Measurements from ENCODE around the gene CTPS2.
"Not testable (repeated sequence)": the region's sequence is repeated elsewhere in the genome, so short reads cannot be mapped to it uniquely, and the experiment has no call there.

Gene CTPS2

DNA sequence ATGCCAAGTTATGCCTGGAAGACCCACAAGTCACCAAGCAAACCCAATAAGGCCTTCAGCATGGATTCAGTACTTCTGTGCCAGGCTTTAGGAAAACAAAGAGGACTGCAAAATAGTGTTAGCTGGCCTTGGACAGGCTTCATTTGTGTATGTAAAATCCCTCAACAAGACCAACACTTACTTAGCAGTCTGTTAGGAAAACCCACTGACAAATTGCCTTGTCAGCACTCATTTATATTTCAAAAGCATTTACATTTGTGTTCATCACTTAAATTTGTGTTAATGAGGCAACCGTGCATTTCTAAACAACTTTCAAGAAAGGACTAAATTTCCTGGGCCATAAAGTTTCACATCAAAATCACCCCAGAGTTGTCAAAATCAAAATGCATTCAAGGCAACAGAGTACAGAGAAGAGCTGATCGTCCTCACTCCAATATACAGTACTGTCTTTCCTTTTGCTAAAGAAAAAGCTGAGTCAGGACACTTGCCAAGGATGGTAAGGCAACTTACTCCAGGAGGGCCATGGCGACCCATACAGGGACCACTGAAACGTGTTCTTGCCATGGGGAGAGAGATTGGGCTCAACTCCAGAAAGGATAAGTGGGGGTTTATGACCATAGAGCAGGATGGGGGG is 61.0 kb downstream of the CTPS2 start:
- no peak for DNase-seq

DNA sequence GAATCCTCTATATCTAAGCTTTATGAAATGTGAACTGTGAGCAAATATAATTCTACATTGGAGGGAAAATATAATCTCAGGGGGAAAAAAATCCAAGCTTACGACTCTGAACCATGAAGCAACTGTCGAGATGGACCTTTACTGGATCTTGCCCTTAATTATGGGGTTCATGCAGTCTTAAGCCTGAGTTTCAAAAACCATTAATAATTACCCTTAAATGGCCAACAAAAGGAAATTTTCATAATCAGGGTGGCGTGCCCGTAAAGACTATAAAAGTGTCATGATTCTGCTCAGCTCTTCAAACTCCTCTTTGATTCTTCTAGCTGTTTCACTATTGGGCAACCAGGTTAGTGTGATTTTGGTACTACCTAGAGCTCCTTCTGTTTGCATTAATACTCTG is 62.6 kb downstream of the CTPS2 start, which contains the start of gene S100G:
Gene S100G (plus strand): TSS at position 301 of the 400 bp plus-strand sequence. CDS start 849 bp downstream, outside the sequence.
- DNase-seq = no peak

DNA sequence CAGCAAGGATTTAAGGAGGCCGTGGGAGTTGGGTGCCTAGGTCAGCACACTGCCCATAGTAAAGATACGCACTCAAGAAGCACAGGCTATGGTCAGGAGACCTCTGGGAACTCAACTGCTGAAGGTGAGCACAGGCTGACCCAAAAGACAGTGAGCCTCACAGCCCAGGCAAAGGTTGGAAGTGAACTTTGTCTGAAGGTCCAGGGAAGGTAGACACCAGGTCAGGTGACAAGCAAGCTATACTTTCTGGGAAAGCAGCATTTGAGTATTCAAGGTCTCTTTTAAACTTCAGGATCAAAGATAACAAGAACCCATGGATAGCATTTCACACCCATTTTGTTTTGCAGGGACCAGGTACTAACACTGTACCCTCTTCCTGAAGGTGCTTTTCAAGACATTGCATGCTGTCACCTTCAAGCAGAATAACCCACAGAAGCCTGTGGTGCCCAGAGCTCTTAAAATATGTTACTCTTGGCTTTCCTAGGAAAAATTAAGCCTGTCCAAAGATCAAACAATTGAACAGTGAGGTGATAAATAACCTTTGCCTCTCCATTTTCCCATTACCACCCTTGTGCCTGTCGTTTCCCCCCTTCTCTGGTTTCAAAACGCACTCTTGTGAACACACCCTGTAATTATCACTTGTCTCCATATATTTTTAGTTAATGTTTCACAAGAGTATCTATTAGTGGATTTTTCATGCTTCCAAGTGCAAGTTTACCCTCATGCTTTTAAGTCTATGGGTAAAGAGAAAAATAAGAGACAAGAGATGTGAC is 65.9 kb downstream of the CTPS2 start:
- DNase-seq = no peak

DNA sequence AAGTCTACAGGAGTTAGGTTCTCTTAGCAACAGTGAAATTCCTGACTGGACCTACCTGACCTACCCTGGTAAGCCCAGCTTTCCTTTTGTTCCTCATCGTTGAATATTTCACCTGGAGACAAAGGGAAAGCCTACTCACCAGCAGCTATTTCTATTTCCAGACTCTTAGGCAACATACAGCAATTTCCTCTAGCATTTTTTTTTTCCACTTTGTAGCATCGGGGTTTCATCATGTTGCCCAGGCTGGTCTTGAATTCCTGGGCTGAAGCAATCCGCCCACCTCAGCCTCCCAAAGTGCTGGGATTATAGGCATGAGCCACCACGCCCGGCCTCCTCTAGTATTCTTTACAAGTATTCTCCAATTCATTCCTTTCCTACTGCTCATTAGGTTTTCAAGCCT is 69.3 kb downstream of the CTPS2 start:
- DNase-seq = no peak

DNA sequence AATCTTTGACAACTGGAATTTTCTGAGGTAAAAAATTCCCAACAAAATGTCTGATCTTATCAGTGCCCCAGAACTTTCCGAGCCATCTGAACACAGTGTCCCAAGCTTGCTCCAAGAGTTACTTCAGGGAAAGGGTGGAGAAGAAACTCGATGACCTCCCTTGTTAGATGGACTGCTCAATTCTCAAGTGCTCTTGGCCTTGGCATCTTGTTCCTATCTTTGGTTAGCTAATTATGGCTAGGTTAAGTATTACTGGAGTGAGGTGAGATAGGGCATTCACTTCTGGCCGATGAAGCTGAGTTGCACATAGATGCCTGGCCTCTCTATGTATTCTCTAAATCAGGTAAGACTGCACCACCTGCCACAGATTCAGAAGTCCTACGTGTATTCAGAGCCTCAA is 71.6 kb downstream of the CTPS2 start:
- DNase-seq = no peak

DNA sequence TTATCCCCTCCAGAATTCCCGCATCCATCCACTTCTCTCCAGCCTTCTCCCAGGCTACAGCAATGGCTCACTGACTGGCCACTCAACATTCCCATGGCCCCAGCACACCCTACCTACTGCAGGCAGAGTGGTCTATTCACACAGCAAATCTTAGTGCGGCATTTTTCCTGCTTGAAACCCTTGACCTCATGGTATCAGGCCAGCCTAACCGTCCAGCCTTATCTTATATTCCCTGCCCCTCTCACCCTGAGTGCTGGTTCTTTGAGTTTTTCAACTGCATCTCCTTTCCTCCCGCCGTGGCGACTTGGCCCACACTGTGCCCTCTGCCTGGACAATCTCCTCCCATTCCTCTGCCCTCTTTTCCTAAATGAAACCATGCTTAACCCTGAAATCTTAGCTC is 72.5 kb downstream of the CTPS2 start:
- no peak for DNase-seq

DNA sequence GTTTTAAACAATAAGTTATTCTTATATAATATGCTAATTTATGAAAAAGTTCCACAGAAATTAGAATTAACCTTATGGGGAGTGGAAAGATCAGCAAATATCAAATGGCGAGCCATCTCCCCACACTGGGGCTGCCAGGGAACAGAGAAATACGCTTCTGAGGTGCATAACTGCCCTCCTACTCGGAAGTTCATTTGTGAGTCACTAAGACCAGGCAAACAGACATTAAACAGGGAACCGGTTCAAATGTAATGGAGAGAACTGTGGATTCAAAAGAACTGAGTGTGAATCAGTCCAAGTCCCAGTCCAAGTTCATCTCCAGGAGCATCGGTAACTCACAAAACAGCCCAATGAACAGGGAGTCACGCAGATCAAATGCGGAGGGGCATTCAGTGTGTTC is 73.9 kb downstream of the CTPS2 start:
- DNase-seq = no peak

DNA sequence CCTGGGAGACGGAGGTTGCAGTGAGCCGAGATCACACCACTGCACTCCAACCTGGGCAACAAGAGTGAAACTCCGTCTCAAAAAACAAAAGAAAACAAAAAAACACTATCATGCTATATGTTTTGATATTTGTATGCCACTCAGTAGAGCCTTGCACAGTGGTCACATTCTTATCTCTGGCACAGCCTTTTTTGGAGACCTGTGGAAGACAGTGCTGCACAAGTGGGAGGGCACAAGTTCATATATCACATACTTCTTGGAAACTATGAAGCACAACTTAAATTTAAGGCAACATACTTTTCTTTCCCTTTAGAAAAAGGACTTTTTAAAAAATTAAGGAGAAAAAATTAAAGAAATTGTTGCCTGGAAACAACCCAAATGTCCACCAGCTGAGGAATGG is 76.9 kb downstream of the CTPS2 start:
- no peak for DNase-seq

DNA sequence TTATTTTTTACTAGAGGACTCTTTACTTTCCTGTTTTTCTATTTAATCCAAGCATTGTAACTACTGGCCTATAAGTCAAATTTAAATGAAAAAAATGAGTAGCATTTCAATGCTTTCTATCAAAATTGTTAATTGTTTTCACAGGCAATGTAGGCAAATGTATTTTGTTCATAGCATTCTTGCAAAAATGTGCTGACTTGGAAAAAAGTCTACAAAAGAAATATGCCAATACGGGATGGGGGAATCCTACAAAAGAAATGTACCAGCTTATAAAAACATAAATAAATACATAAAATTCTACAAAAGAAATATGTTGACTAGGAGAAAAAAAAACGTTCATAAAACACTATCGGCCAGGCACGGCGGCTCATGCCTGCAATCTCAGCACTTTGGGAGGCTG is 77.4 kb downstream of the CTPS2 start:
- no peak for DNase-seq

DNA sequence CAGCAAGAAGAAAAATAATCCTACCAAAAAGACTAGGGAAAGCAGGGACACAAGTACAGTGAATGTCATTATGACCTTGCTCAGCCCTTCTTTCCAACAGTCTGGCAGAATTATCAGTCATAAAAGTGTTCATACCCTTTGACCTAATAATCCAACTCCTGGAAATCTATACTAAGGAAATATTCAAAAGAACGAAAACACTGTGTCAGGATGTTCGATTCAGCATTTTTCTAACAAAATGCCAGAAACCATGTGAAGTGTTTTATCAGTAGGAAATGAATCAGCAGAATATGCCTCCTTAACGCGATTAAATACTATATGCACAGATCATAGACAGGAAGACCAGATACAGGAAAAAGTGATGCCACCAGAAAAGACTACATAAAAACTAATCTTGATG is 78.7 kb downstream of the CTPS2 start:
- DNase-seq = no peak

DNA sequence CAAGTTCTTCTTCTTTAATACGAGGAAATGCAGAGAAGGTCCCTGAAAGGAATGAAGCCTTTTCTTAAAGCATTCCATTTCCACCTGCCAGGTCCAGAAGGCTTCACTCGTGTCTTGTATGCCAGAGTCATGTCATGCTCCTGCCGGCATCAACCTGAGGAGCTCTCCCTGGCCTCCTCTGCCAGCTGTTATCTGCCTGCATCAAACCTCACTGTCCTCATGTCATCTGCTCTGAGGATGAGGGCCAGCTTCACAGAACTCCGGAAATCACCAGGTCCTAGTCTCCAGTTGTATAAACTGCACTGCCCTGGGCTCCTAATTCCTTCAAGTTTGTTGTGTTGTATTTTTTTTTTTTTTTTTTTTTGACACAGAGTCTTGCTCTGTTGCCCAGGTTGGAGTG is 82.6 kb downstream of the CTPS2 start:
- no peak for DNase-seq

DNA sequence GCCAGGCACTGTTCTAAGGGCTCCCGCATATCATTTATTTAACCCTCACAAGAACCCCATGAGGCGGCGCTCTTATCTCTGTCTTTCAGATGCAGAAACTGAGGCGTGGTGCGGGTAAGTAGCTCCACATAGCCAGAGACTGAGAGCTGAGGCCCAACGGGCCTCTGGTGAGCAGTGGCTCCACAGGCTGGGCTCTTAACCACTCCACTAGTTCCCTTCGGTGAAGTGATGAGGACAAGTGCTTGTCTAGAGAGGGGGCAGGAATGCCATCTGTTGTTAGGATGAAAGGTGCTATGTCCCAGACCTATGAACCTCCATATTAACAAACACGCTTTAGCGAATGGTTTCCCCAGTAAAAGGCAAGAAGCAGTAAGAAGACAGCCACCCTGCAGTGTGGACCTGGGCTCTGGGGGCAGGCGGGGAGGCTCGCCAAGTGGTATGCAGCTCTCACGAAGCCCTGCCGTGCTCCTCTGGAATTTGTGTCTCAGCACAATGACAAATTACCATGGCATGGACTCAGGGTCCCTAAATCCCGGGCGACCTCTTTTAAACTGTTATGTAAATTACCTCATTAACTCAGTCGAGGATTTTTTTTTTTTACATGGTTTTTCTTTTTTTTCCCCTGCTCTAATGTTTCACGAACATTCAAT is 83.4 kb downstream of the CTPS2 start:
- DNase-seq = no peak

DNA sequence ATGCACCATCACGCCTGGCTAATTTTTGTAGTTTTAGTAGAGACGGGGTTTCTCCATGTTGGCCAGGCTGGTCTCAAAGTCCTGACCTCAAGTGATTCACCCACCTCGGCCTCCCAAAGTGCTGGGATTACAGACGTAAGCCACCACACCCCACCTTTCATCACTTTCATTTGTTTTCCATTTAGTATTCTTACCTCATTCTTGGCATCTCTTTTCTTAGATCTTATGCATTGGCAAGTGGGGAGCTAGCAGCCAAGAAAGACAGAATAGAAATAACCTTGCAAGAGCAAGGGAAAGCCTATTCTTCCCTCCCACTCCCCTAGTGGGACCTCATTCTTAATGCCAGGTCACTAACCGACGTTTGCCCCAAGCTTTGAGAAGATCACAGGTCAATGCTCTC is 84.0 kb downstream of the CTPS2 start:
- not testable (repeated sequence) for DNase-seq

DNA sequence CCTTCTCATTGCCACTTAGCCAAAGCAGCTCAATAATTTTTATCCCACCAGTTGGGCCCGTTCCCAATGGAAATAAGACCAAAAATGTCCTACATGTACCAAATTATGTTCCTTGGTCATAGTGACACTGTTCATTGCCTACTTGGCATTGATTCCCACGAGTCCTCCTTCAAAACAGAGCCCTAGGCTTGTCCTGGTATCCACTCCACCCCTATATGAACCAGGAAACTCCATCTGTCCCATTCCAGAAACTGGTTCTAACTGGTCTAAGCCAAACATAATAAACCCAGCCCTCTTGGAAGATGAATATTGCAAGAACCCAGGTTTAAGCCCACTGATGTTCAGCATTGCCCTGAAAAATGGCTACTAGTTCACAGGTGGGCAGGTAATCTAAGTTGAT is 93.4 kb downstream of the CTPS2 start:
- DNase-seq = no peak

DNA sequence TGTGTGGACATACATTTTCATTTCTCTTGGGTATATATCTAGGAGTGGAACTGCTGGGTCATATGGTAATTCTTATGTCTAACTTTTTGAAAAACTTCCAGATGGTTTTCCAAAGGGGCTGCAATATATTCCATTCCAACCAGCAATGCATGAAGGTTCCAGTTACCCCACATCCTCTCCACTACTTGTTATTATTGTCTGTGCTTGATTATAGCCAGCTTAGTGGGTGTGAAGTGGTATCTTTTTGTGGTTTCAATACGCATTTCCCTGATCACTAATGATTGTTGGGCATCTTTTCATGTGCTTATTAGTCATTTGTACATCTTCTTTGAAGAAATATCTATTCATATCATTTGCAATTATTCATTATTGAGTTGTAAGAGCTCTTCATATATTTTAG is 94.0 kb downstream of the CTPS2 start:
- no peak for DNase-seq

DNA sequence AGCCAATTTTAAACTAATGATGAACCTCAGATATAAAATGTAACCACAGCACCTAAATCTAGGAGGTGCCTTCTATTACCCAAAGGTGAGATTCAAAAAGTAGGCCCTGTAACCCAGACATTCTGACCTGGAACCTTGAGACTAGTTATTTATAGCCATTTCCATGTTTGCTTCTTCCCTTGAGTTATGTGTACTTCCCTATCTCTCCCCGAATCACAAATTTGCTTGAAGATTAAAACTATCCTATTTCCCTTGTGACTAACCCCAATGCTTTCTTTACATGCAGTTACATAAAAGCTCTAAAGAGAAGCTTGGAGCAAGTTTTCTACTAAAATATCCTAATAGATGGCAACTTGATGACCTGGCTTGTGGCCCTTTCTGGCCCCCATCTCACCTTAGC is 95.1 kb downstream of the CTPS2 start:
- no peak for DNase-seq

DNA sequence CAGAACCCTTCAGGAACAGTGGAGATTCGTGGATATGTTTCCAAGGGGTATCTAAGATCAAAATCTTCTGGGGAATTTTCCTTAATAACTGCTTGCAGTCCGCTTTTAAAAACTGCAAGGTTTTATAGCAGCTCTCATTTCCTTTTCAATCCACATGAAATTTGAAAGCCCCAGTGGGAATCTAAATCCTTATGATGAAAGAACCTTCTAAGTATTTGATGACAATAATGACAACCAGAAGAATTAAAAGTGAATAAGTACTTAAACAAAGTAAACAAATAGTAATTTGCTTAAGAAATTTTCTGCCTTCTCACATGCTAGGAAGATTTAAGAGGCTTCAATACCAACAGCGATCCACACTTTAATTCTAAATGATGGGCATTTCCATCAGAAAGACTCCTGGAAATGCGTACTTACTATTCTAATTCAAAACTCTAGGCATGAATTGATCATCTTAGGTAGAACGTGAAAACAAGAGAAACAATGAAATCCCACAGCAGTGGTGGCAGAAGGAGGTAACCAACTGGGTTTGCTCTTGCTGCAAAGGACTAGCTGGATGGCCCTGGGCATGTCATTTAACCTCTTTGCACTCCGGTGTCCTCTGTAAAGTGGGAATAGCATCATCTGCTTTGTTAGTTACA is 100.1 kb downstream of the CTPS2 start:
- DNase-seq = no peak

DNA sequence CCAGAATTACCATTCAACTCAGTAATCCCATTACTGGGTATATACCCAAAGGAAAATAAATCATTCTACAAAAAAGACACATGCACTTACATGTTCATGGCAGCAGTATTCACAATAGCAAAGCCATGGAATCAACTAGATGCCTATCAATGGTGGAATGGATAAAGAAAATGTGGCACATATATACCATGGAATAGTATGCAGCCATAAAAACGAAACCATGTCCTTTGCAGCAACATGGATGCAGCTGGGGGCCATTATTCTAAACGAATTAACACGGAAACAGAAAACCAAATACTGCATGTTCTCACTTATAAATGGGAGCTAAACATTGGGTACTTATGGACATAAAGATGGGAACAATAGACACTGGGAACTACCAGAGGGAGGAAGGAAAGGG is 101.8 kb downstream of the CTPS2 start:
- DNase-seq = not testable (repeated sequence)

DNA sequence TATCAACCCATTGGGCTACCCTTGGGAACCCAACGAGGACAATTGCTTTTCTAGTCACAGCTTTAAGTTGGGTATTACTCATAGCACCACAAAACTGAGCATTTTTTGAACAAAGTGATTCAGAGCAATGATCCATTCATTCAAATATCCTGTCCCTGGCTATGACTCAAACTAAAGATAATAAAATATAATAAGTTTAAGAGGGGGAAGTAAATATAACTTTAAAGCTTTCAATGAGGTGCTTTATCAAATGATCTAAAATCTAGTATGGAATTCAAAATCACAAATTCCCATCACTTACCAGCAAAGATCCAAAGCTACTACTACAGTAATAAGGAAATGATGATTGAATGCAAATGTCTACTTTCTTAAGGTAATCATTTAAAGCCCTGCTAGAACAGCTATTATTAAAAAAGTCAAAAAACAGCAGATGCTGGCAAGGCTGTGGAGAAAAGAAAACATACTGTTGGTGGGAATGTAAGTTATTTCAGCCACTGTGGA is 102.3 kb downstream of the CTPS2 start:
- DNase-seq = no peak

DNA sequence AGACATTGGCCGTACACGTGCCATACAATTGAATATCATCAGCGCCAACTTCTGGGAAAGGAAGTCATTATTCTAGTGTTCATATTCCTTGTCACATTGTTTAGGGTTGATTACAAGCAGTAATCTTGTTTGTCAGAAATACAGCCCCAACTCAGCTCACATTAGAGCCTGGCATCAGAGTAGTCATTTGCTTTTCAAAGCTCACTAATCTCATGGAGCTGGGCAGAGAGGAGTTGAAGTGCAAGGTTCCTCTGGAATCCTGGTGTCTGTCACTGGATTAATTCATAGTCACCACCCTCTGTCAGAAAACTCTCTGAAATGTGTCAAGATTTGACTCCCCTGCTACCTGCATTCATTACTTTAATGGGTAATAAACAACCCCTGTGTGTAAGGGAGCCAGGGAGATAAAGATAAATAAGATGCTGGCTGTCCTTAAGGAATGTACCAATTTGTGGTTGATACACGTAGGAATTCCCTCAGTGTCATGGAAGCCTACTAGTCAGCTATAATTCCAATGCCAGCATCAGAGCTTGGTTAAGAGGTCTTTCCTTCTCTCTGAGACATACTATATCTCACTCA is 106.2 kb downstream of the CTPS2 start:
- DNase-seq = no peak

DNA sequence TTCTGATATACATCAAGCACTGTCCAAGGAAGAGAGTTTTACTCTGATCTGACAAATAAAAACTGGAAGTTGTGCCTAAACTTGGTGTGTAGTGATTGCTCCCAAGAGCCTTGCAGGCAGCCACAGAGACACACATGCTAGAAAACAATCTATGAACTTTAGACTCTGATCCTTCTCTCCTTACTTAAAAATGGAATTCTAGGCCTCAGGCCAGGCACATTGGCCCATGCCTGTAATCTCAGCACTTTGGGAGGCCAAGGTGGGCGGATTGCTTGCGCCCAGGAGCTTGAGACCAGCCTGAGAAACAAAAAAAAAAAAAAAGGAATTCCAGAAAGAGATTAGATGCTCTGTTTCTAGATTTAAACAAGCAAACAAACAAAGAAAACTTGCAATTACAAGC is 108.1 kb downstream of the CTPS2 start:
- no peak for DNase-seq

DNA sequence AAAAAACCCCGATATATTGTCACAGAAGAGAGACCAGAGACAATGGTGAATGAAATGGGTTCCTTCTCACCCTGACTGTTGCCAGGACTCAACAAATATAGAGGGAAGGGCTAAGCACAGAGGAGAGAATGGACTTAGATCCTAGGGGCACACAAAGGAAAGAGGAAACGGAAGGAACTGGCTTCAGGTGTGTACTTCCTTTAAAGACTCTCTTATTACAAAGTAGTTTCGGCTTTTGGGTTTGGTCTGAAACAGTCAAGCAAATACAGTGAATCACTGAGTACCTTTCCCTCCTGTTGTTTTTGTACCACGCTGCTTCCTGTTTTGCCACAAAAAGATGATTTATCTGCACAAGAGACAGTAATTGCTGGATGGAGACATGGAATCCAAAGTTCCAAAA is 108.6 kb downstream of the CTPS2 start:
- DNase-seq = no peak

DNA sequence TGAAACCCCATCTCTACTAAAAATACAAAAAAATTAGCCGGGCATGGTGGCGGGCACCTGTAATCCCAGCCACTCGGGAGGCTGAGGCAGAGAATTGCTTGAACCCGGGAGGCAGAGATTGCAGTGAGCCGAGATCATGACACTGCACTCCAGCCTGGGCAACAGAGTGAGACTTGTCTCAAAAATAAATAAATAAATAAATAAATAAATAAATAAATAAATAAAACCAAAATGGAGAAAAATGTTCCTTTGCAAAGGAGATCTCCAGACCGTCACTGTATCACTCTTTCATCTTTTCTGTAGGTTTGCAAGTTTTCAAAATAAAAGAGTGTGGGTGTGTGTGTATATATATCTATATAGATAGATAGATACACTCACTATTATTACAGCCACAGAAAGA is 109.2 kb downstream of the CTPS2 start:
- DNase-seq = not testable (repeated sequence)

Data from NCI-H526 treated with DMSO at 0.1 percent for 48 hours (cell line).